ENCODE data around the gene NIPAL4.
A peak's percentile ranks its signal among the peaks of the same experiment; 100 is the strongest.
"Not testable (repeated sequence)": the region's sequence is repeated elsewhere in the genome, so short reads cannot be mapped to it uniquely, and the experiment has no call there.

NIPAL4 gene

GRCh38 chr5:157463621-157464518, 3.9 kb downstream of the NIPAL4 start:
- no peak for DNase-seq (ENCODE audit: low spot score)

- no peak for DNase-seq (ENCODE audit: low spot score)
Measured at GRCh38 chr5:157464519-157465171, 4.6 kb downstream of the NIPAL4 start.

- DNase-seq (ENCODE audit: low spot score): no peak
Measured at GRCh38 chr5:157468293-157468965, 8.4 kb downstream of the NIPAL4 start.

GRCh38 chr5:157469073-157469472, 9.1 kb downstream of the NIPAL4 start:
- DNase-seq (ENCODE audit: low spot score): no peak

- DNase-seq (ENCODE audit: low spot score): no peak
Measured at GRCh38 chr5:157469687-157470086, 9.7 kb downstream of the NIPAL4 start.

- no peak for DNase-seq (ENCODE audit: low spot score)
Measured at GRCh38 chr5:157470631-157471030, 10.6 kb downstream of the NIPAL4 start.

GRCh38 chr5:157471709-157472108, 11.7 kb downstream of the NIPAL4 start:
- peak; percentile 52 for DNase-seq (ENCODE audit: low spot score)

- DNase-seq (ENCODE audit: low spot score): no peak
Measured at GRCh38 chr5:157473383-157474320, 13.6 kb downstream of the NIPAL4 start.

- no peak for DNase-seq (ENCODE audit: low spot score)
Measured at GRCh38 chr5:157475432-157475831, 15.4 kb downstream of the NIPAL4 start.

GRCh38 chr5:157476702-157477408, 16.8 kb downstream of the NIPAL4 start:
- DNase-seq (ENCODE audit: low spot score): peak; percentile 48

GRCh38 chr5:157477814-157478494, 17.9 kb downstream of the NIPAL4 start:
- no peak for DNase-seq (ENCODE audit: low spot score)

- no peak for DNase-seq (ENCODE audit: low spot score)
Measured at GRCh38 chr5:157478726-157479125, 18.7 kb downstream of the NIPAL4 start.

GRCh38 chr5:157479166-157479565, 19.2 kb downstream of the NIPAL4 start:
- DNase-seq (ENCODE audit: low spot score): no peak

- DNase-seq (ENCODE audit: low spot score): no peak
Measured at GRCh38 chr5:157479612-157480510, 19.8 kb downstream of the NIPAL4 start.

- no peak for DNase-seq (ENCODE audit: low spot score)
Measured at GRCh38 chr5:157481265-157481664, 21.3 kb downstream of the NIPAL4 start.

GRCh38 chr5:157481666-157482065, 21.7 kb downstream of the NIPAL4 start:
- no peak for DNase-seq (ENCODE audit: low spot score)

- DNase-seq (ENCODE audit: low spot score): not testable (repeated sequence)
Measured at GRCh38 chr5:157482702-157483101, 22.7 kb downstream of the NIPAL4 start.

- DNase-seq (ENCODE audit: low spot score): no peak
Measured at GRCh38 chr5:157484768-157485167, 24.8 kb downstream of the NIPAL4 start.

- DNase-seq (ENCODE audit: low spot score): no peak
Measured at GRCh38 chr5:157485340-157485739, 25.3 kb downstream of the NIPAL4 start.

All from germinal center (tissue), 1 donor.